Hypothalamus (tissue), 51 donors: Measurements from ENCODE around the gene DDX23.

ENCODE experiments used
- DNase-seq, 51 donors: peaks; one replicate each; lab custom pipeline; 2025; lab: John Stamatoyannopoulos, UW

The DDX23 gene

GRCh38 chr12:48826209-48826855, 25.6 kb downstream of the DDX23 start:
- no peak for DNase-seq

- DNase-seq, result no peak
Measured at GRCh38 chr12:48824905-48825304, 27.1 kb downstream of the DDX23 start.

- DNase-seq, result no peak
Measured at GRCh38 chr12:48824112-48824511, 27.9 kb downstream of the DDX23 start.

GRCh38 chr12:48823281-48823680, 28.7 kb downstream of the DDX23 start:
- no peak for DNase-seq

GRCh38 chr12:48822711-48823110, 29.3 kb downstream of the DDX23 start:
- DNase-seq, result no peak

- DNase-seq, result no peak
Measured at GRCh38 chr12:48822139-48822538, 29.8 kb downstream of the DDX23 start.

- DNase-seq, result peak in 2 of 51 donors; percentile 5 to 28
Measured at GRCh38 chr12:48819986-48820725, 31.8 kb downstream of the DDX23 start.

- peak in 4 of 51 donors; percentile 5 to 44 (median 24) for DNase-seq
Measured at GRCh38 chr12:48818831-48819590, 33.0 kb downstream of the DDX23 start.

GRCh38 chr12:48817873-48818830, 33.8 kb downstream of the DDX23 start, which contains the start of gene CACNB3:
Gene CACNB3, plus strand, starts transcription at chr12:48818496. Its CDS starts 434 bp downstream, at chr12:48818930.
- peak in 30 of 51 donors; percentile 10 to 60 (median 32) for DNase-seq

- no peak for DNase-seq
Measured at GRCh38 chr12:48816143-48816854, 35.7 kb downstream of the DDX23 start.

GRCh38 chr12:48815126-48816110, 36.5 kb downstream of the DDX23 start:
- DNase-seq, result peak in 39 of 51 donors; percentile 6 to 68 (median 44)

GRCh38 chr12:48814262-48815125, 37.5 kb downstream of the DDX23 start:
- peak in 43 of 51 donors; percentile 7 to 81 (median 51) for DNase-seq

GRCh38 chr12:48813465-48814261, 38.3 kb downstream of the DDX23 start:
- DNase-seq, result no peak

- no peak for DNase-seq
Measured at GRCh38 chr12:48812389-48812788, 39.6 kb downstream of the DDX23 start.

- no peak for DNase-seq
Measured at GRCh38 chr12:48811437-48812090, 40.4 kb downstream of the DDX23 start.

- no peak for DNase-seq
Measured at GRCh38 chr12:48810903-48811431, 41.0 kb downstream of the DDX23 start.
